HG03558 (cell line): ENCODE measurements around the gene KHDC3L.
"Not testable (repeated sequence)": the region's sequence is repeated elsewhere in the genome, so short reads cannot be mapped to it uniquely, and the experiment has no call there.

ENCODE experiments used
- ATAC-seq: cut with Tn5 transposase; IDR thresholded peaks from one replicate; pipeline ENCODE4 v1.9.1; 2021; ENCODE audit warnings: moderate number of reproducible peaks; ENCODE audit not compliant: unreplicated experiment; ENCODE audit errors: extremely low read depth

The KHDC3L gene

GRCh38 chr6:73368675-73369074 lies 6.2 kb downstream of the KHDC3L start:
- no peak for ATAC-seq

GRCh38 chr6:73369157-73369556 lies 6.7 kb downstream of the KHDC3L start:
- no peak for ATAC-seq

GRCh38 chr6:73369563-73369962 lies 7.1 kb downstream of the KHDC3L start, which contains the start of gene OOEP:
Gene OOEP (minus strand): TSS chr6:73369897. CDS start chr6:73369792, 105 bp downstream.
- no peak for ATAC-seq

GRCh38 chr6:73371984-73372383 lies 9.5 kb downstream of the KHDC3L start:
- ATAC-seq, result no peak

GRCh38 chr6:73372516-73372915 lies 10.1 kb downstream of the KHDC3L start:
- ATAC-seq, result no peak

- ATAC-seq, result no peak
These were observed 12.8 kb downstream of the KHDC3L start for GRCh38 chr6:73375216-73375615.

- ATAC-seq, result no peak
These were observed 14.8 kb downstream of the KHDC3L start for GRCh38 chr6:73377225-73377624.

GRCh38 chr6:73381531-73381930 lies 19.1 kb downstream of the KHDC3L start:
- not testable (repeated sequence) for ATAC-seq

GRCh38 chr6:73382462-73383113 lies 20.1 kb downstream of the KHDC3L start:
- ATAC-seq, result no peak

GRCh38 chr6:73388433-73388799 lies 26.0 kb downstream of the KHDC3L start:
- no peak for ATAC-seq

GRCh38 chr6:73388800-73389512 lies 26.5 kb downstream of the KHDC3L start:
- ATAC-seq, result no peak

GRCh38 chr6:73389854-73390253 lies 27.4 kb downstream of the KHDC3L start:
- ATAC-seq, result no peak

- ATAC-seq, result no peak
These were observed 29.2 kb downstream of the KHDC3L start for GRCh38 chr6:73391675-73392074.

GRCh38 chr6:73392188-73392587 lies 29.7 kb downstream of the KHDC3L start:
- ATAC-seq, result not testable (repeated sequence)

- no peak for ATAC-seq
These were observed 30.8 kb downstream of the KHDC3L start for GRCh38 chr6:73393278-73393677.

GRCh38 chr6:73394577-73395354 lies 32.3 kb downstream of the KHDC3L start, which contains the start of gene DDX43:
Gene DDX43 (plus strand): TSS chr6:73394828. CDS start chr6:73394906, 78 bp downstream.
- no peak for ATAC-seq

GRCh38 chr6:73395875-73396274 lies 33.4 kb downstream of the KHDC3L start:
- ATAC-seq, result no peak

- no peak for ATAC-seq
These were observed 38.2 kb downstream of the KHDC3L start for GRCh38 chr6:73400656-73401055.

GRCh38 chr6:73409395-73409794 lies 46.9 kb downstream of the KHDC3L start:
- ATAC-seq, result no peak

- ATAC-seq, result no peak
These were observed 50.6 kb downstream of the KHDC3L start for GRCh38 chr6:73413102-73413501.
